ENCODE results near the gene KRT81. TPM values are rescaled to one million over a fixed set of nuclear protein-coding genes. Genes with fewer than 3 reads are reported as not detected.
A peak's percentile ranks its signal among the peaks of the same experiment; 100 is the strongest.
"Not testable (repeated sequence)": the region's sequence is repeated elsewhere in the genome, so short reads cannot be mapped to it uniquely, and the experiment has no call there.

Gene KRT81
- total RNA-seq, 1 donor from 2014 or later = not detected

GRCh38 chr12:52258335-52258901, 32.9 kb downstream of the KRT81 start:
- DNase-seq (ENCODE audit: low spot score) = no peak
- intact Hi-C loops (cut with DNase I) = no loop called here

- intact Hi-C loops (cut with DNase I); DNase-seq (ENCODE audit: low spot score): not testable (repeated sequence)
Measured at GRCh38 chr12:52257922-52258321, 33.4 kb downstream of the KRT81 start.

- intact Hi-C loops (cut with DNase I) = no loop called here
- DNase-seq (ENCODE audit: low spot score) = no peak
Measured at GRCh38 chr12:52257074-52257551, 34.2 kb downstream of the KRT81 start.

- intact Hi-C loops (cut with DNase I) = no loop called here
- no peak for DNase-seq (ENCODE audit: low spot score)
Measured at GRCh38 chr12:52256584-52256935, 34.8 kb downstream of the KRT81 start.

GRCh38 chr12:52255926-52256583, 35.3 kb downstream of the KRT81 start:
- no peak for DNase-seq (ENCODE audit: low spot score)
- intact Hi-C loops (cut with DNase I) = no loop called here

GRCh38 chr12:52254965-52255751, 36.2 kb downstream of the KRT81 start:
- no peak for DNase-seq (ENCODE audit: low spot score)
- intact Hi-C loops (cut with DNase I) = no loop called here

GRCh38 chr12:52254180-52254964, 37.0 kb downstream of the KRT81 start:
- no peak for DNase-seq (ENCODE audit: low spot score)
- intact Hi-C loops (cut with DNase I) = no loop called here

- intact Hi-C loops (cut with DNase I) = no loop called here
Measured at GRCh38 chr12:52253391-52254179, 37.7 kb downstream of the KRT81 start.

GRCh38 chr12:52252728-52253343, 38.5 kb downstream of the KRT81 start:
- intact Hi-C loops (cut with DNase I) = no loop called here
- DNase-seq (ENCODE audit: low spot score) = no peak

More at GRCh38 chr12:52253391-52254179, 37.7 kb downstream of the KRT81 start:
- DNase-seq (ENCODE audit: low spot score) = no peak

- DNase-seq (ENCODE audit: low spot score) = peak; percentile 70
- intact Hi-C loops (cut with DNase I) = not testable (repeated sequence)
Measured at GRCh38 chr12:52252175-52252615, 39.1 kb downstream of the KRT81 start.

GRCh38 chr12:52251367-52252051, 39.8 kb downstream of the KRT81 start:
- DNase-seq (ENCODE audit: low spot score) = peak; percentile 67

GRCh38 chr12:52250048-52250990, 41.0 kb downstream of the KRT81 start:
- intact Hi-C loops (cut with DNase I) = no loop called here

More at GRCh38 chr12:52251367-52252051, 39.8 kb downstream of the KRT81 start:
- intact Hi-C loops (cut with DNase I) = no loop called here

GRCh38 chr12:52249511-52250047, 41.8 kb downstream of the KRT81 start:
- DNase-seq (ENCODE audit: low spot score) = peak; percentile 49
- intact Hi-C loops (cut with DNase I) = no loop called here

More at GRCh38 chr12:52250048-52250990, 41.0 kb downstream of the KRT81 start:
- DNase-seq (ENCODE audit: low spot score) = peak; percentile 57

GRCh38 chr12:52248541-52249461, 42.5 kb downstream of the KRT81 start:
- intact Hi-C loops (cut with DNase I) = no loop called here
- DNase-seq (ENCODE audit: low spot score) = peak; percentile 82

Measured in cardiac septum (tissue), 1 donor.